GM12875 (cell line): ENCODE results near the gene HTT.

Experiments used
- H3K4me3 ChIP-seq: one replicate; pipeline ENCODE4 v1.5.1; 2011; ENCODE audit warnings: low read depth, low read length, control low read depth
- CTCF ChIP-seq: IDR thresholded peaks from 2 replicates; pipeline ENCODE4 v1.5.1; 2011; ENCODE audit warnings: low read depth, mild to moderate bottlenecking, control low read depth, inconsistent platforms, low read length, moderate library complexity, borderline replicate concordance; ENCODE audit not compliant: insufficient read depth

The HTT gene

GRCh38 chr4:3200423-3201090, 126.1 kb downstream of the HTT start:
- no peak for TF ChIP-seq CTCF
- H3K4me3 ChIP-seq, result no peak overlapping the region

DNA sequence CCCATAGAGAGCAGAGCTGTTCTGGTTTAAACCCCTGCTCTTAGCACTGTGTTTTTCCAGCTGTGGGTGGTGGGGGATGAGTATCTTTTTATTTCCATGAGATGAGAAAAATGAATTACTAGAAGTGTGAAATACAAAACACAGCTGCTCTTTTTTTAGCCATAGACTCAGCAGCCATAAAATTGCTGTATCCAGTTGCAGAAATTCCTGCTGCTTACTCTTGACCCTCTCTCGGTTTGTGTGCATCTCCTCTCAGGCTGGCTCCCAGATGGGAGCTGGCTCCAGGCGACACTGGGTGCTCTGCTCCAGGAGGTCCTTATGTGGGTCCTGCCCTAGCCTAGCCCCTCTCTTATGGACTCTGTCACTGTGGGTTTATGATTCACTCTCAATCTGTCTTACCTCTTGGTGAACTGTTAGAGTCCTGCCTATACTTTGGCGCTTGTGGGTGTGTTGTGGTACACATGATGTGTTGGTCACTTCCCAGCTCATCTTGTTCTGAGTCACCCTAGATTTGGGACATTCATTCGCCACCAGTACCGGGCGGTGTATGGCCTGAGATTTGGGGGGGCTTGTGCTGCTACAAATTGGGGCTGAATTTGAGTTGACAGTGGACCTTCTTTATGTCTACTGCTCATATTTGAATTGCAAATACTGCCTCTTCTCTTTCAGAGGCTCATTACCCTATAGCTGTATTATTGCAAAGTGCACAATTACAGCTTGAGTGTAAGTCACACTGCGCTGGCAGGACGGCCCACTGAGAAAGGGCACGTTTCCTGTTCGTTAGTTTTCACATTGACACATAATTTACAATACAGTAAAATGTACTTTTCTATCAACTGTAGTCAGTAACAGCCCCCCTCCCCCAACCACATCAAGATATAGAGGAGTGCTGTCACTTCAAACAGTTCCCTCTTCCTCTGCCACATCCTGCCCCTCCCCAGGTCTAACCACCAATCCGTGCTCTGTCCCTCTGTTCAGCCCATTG, 127.5 kb downstream of the HTT start:
- no peak for TF ChIP-seq CTCF
- H3K4me3 ChIP-seq, result no peak overlapping the region

DNA sequence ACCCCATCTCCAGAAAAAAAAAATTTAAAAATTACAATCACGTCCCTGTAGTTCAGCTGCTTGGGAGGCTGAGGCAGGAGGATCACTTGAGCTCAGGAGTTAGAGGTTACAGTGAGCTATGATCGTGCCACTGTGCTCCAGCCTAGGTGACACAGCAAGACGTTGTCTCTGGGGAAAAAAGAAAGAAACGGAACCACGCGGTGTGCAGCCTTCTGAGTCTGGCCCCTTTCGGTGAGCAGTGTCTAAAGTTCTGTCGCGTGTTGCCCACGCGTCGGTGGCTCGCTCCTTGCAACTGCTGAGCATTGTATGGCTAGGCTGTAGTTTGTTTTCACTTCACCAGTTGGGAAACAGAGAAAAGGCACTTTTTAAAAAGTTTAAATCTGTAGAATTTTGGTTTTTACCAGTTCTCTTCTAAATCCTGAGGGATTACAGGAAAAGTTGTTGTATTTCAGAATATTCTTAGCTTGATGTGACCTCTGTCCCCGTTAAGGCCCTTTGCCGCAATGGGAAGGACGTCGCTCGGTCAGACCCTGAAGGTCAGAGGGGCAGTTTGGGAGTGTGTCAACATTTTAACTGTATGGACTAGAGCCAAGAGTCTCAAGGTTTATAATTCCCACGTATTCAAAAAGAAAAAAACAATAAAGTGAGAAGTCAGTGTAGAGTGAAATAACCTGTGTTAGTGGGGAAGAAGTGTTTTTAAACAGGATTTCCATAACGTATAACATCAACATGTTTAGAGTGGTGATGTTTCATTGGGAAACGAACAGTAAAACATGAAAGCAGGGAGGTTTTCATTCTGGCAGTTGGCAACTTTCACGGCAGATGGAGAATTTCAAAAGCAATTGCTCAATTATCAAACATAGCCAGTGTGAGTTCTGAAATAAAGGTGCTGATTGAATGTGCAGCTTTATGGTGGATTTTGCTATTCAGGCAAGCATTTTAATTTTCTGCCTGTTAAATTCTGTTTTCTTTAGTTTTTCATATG, 128.6 kb downstream of the HTT start:
- no peak overlapping the region for H3K4me3 ChIP-seq
- no peak for TF ChIP-seq CTCF

DNA sequence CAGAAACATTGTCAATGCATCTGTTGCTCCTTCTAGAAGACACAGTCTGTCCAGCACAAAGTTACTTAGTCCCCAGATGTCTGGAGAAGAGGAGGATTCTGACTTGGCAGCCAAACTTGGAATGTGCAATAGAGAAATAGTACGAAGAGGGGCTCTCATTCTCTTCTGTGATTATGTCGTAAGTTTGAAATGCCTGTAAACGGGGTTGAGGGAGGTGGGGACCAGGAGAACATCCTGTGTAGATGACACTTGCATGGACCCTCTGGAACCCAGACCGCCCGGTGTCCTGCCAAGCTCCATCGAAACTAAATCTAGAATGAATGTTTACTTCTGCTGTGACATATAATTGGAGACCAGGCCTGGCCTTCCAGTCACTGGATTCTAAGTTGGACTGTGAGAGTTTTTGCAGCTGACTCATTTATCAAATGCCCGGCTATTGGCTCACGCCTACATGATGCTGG, 129.5 kb downstream of the HTT start:
- no peak overlapping the region for H3K4me3 ChIP-seq
- no peak for TF ChIP-seq CTCF

DNA sequence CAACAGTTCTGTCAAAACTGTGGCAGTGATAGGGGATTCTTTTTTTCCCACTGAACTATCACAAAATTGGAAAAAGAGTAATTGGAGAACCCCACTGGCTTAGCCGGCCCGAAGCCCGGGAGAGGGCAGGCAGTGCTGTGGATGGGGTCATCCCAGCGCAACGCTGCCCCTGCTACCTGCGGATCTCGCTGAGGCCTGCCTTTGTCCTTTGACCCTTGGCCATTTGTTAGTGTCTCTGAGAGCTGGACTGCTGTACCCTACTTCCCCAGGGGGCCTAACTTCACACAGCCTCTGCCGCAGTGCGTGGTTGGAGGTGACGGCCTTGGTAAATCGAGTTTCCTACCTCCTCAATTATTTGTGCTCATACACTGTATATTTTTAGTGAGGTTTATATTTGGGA, 131.5 kb downstream of the HTT start:
- H3K4me3 ChIP-seq, result no peak overlapping the region
- no peak for TF ChIP-seq CTCF

GRCh38 chr4:3206439-3207100, 132.1 kb downstream of the HTT start:
- no peak overlapping the region for H3K4me3 ChIP-seq
- no peak for TF ChIP-seq CTCF
